CD14-positive monocyte (primary cell): ENCODE measurements around the gene ESYT1. TPM values are rescaled to one million over a fixed set of nuclear protein-coding genes. Genes with fewer than 3 reads are reported as not detected.

Source experiments
- DNase-seq, 3 donors: peaks; one replicate each; pipeline ENCODE4 v3.0.0-alpha.2; 2011 to 2022
- H2AFZ ChIP-seq: 2 replicates; pipeline ENCODE4 v1.6.0; 2012; ENCODE audit warnings: mild to moderate bottlenecking, low read depth, low read length, inconsistent platforms; ENCODE audit not compliant: insufficient read depth, poor library complexity, severe bottlenecking
- H3K27ac ChIP-seq, 2 donors: 1 replicate in 1 of 2; 2 replicates in 1 of 2; pipeline ENCODE4 v1.5.1; 2012 to 2013; ENCODE audit warnings: low read length in 2 of 2, control low read depth in 1 of 2, inconsistent platforms in 1 of 2, low read depth in 1 of 2, mild to moderate bottlenecking in 1 of 2
- H3K27me3 ChIP-seq, 2 donors: one replicate each; pipeline versions ENCODE4 v1.6.0 to v1.6.1; 2011 to 2013; ENCODE audit warnings: low read length in 2 of 2; ENCODE audit not compliant: control insufficient read depth in 2 of 2, insufficient read depth in 2 of 2
- H3K36me3 ChIP-seq, 2 donors: replicated peaks in 1 of 2; 1 replicate in 1 of 2; 2 replicates in 1 of 2; pipeline versions ENCODE4 v1.5.1 to v1.6.1; 2012 to 2013; ENCODE audit warnings: low read length in 2 of 2, control low read depth in 1 of 2, inconsistent platforms in 1 of 2, mild to moderate bottlenecking in 1 of 2; ENCODE audit not compliant: insufficient read depth in 2 of 2, control insufficient read depth in 1 of 2
- H3K4me1 ChIP-seq, 2 donors: 1 replicate in 1 of 2; 2 replicates in 1 of 2; pipeline versions ENCODE4 v1.5.1 to v1.6.1; 2012 to 2013; ENCODE audit warnings: low read length in 2 of 2, control low read depth in 1 of 2, inconsistent platforms in 1 of 2, mild to moderate bottlenecking in 1 of 2, moderate library complexity in 1 of 2; ENCODE audit not compliant: insufficient read depth in 2 of 2, control insufficient read depth in 1 of 2
- H3K4me2 ChIP-seq: replicated peaks from 2 replicates; pipeline ENCODE3; 2012; ENCODE audit warnings: low read length, moderate library complexity, mild to moderate bottlenecking; ENCODE audit not compliant: poor library complexity, severe bottlenecking; ENCODE audit errors: extremely low read depth
- H3K4me3 ChIP-seq, 3 experiments: fragments of 200-600 bp in 1 of 3; sonication (generic) in 1 of 3; replicated peaks in 1 of 3; 1 replicate in 2 of 3; 2 replicates in 1 of 3; pipeline ENCODE4 v1.5.1; 2011 to 2013; ENCODE audit warnings: low read length in 3 of 3, mild to moderate bottlenecking in 3 of 3, control low read depth in 2 of 3, low read depth in 2 of 3, inconsistent platforms in 1 of 3, moderate library complexity in 1 of 3
- H3K79me2 ChIP-seq: 2 replicates; pipeline ENCODE4 v1.6.0; 2012; ENCODE audit warnings: mild to moderate bottlenecking, control low read depth, inconsistent platforms, low read length, moderate library complexity; ENCODE audit not compliant: insufficient read depth
- H3K9ac ChIP-seq: 2 replicates; pipeline ENCODE4 v1.6.0; 2017; ENCODE audit warnings: low read length, mild to moderate bottlenecking; ENCODE audit not compliant: insufficient read depth, poor library complexity, severe bottlenecking
- H3K9me3 ChIP-seq, 2 donors: replicated peaks in 1 of 2; 1 replicate in 1 of 2; 2 replicates in 1 of 2; pipeline versions ENCODE4 v1.5.1 to v1.6.1; 2012 to 2013; ENCODE audit warnings: low read length in 2 of 2, control low read depth in 1 of 2; ENCODE audit not compliant: control insufficient read depth in 1 of 2, insufficient read depth in 1 of 2
- H4K20me1 ChIP-seq: 2 replicates; pipeline ENCODE4 v1.6.0; 2012; ENCODE audit warnings: mild to moderate bottlenecking, low read length, control low read depth, moderate library complexity; ENCODE audit not compliant: insufficient read depth
- H3K27ac Mint-ChIP-seq, 7 donors: one replicate each; pipeline ENCODE4 v1.8.0; 2020; ENCODE audit warnings: mild to moderate bottlenecking in 7 of 7, mixed read lengths in 7 of 7, moderate library complexity in 6 of 7, inconsistent platforms in 2 of 7
- H3K27me3 Mint-ChIP-seq, 3 donors: one replicate each; pipeline ENCODE4 v1.8.0; 2021 to 2022; ENCODE audit warnings: low read depth in 3 of 3, mild to moderate bottlenecking in 3 of 3, mixed read lengths in 3 of 3, moderate library complexity in 3 of 3, inconsistent platforms in 1 of 3
- H3K36me3 Mint-ChIP-seq, 2 donors: one replicate each; pipeline ENCODE4 v1.8.0; 2020; ENCODE audit warnings: mixed read lengths in 2 of 2, inconsistent platforms in 1 of 2, mild to moderate bottlenecking in 1 of 2
- H3K4me1 Mint-ChIP-seq: one replicate; pipeline ENCODE4 v1.8.0; 2020; ENCODE audit warnings: mild to moderate bottlenecking, mixed read lengths
- H3K4me3 Mint-ChIP-seq, 2 donors: one replicate each; pipeline ENCODE4 v1.8.0; 2020; ENCODE audit warnings: mild to moderate bottlenecking in 2 of 2, mixed read lengths in 2 of 2, moderate library complexity in 1 of 2
- H3K9me3 Mint-ChIP-seq, 7 donors: one replicate each; pipeline ENCODE4 v1.8.0; 2020 to 2022; ENCODE audit warnings: mixed read lengths in 7 of 7, mild to moderate bottlenecking in 6 of 7, moderate library complexity in 6 of 7, inconsistent platforms in 2 of 7
- WGBS: methylation state at CpG from one replicate; pipeline ENCODE4 v1.1.5; 2013; ENCODE audit warnings: missing lambda C conversion rate; ENCODE audit not compliant: insufficient coverage; 5-methylcytosine and 5-hydroxymethylcytosine counted together
- intact Hi-C, 2 donors: fragments of 100-400 bp; cut with micrococcal nuclease; formaldehyde crosslinking; loops; one replicate each; pipeline versions ENCODE4 v1.15.0 to v1.15.1; 2023
- polyA plus RNA-seq, 3 donors: library from polyadenylated mRNA; depleted of rRNA in 1 of 3; unstranded in 2 of 3; stranded (reverse) in 1 of 3; fragments of 300-500 nt in 2 of 3; fragments of >200 nt in 1 of 3; fragmentation: Illumina TruSeq in 2 of 3; gene quantifications; 1 replicate in 2 of 3; 2 replicates in 1 of 3; pipeline ENCODE4 v1.2.3, GENCODE V29; 2012 to 2021
- TF ChIP-seq, protein P1 (sequence below): fragments of 200-600 bp; IDR thresholded peaks from one replicate; pipeline ENCODE4 v1.8.0; 2022; ENCODE audit warnings: antibody characterized with exemption, mild to moderate bottlenecking

Gene ESYT1
- polyA plus RNA-seq, 3 donors, result 74.2 to 81.1 (median 74.6) TPM

- Histone ChIP-seq H3K9me3 (no peaks in the 10 kb centered on the region), H3K9ac (no peak overlapping the region), H3K4me2 (no peak overlapping the region), H2AFZ (no peak overlapping the region), H3K27me3 (no peaks in the 10 kb centered on the region), H3K79me2 (no peaks in the 10 kb centered on the region), H3K4me3 (no peak overlapping the region), H3K27ac (peak overlapping the region in 1 of 2 donors; percentile 7), H3K4me1 (no peaks in the 10 kb centered on the region), H4K20me1 (peaks cover 19% of the 10 kb centered on the region), H3K36me3 (peaks cover 80 to 97% of the 10 kb centered on the region in 2 donors)
- Mint-ChIP-seq H3K36me3 (peaks cover 83 to 98% of the 10 kb centered on the region in 2 donors), H3K4me3 (no peak overlapping the region), H3K27ac (peak overlapping the region in 4 of 7 donors; percentile 30 to 66 (median 52)), H3K9me3 (no peaks in the 10 kb centered on the region), H3K4me1 (no peaks in the 10 kb centered on the region), H3K27me3 (peaks cover 0 to 4% (median 2%) of the 10 kb centered on the region in 3 donors)
- intact Hi-C loops, result no loop called here
- DNase-seq, result no peak
- WGBS, result 82% methylated on average over 11 of the region's 11 CpGs
- TF ChIP-seq, protein P1, sequence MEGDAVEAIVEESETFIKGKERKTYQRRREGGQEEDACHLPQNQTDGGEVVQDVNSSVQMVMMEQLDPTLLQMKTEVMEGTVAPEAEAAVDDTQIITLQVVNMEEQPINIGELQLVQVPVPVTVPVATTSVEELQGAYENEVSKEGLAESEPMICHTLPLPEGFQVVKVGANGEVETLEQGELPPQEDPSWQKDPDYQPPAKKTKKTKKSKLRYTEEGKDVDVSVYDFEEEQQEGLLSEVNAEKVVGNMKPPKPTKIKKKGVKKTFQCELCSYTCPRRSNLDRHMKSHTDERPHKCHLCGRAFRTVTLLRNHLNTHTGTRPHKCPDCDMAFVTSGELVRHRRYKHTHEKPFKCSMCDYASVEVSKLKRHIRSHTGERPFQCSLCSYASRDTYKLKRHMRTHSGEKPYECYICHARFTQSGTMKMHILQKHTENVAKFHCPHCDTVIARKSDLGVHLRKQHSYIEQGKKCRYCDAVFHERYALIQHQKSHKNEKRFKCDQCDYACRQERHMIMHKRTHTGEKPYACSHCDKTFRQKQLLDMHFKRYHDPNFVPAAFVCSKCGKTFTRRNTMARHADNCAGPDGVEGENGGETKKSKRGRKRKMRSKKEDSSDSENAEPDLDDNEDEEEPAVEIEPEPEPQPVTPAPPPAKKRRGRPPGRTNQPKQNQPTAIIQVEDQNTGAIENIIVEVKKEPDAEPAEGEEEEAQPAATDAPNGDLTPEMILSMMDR, result no peak
Measured at GRCh38 chr12:56169229-56169759, 41.2 kb downstream of the ESYT1 start.

DNA sequence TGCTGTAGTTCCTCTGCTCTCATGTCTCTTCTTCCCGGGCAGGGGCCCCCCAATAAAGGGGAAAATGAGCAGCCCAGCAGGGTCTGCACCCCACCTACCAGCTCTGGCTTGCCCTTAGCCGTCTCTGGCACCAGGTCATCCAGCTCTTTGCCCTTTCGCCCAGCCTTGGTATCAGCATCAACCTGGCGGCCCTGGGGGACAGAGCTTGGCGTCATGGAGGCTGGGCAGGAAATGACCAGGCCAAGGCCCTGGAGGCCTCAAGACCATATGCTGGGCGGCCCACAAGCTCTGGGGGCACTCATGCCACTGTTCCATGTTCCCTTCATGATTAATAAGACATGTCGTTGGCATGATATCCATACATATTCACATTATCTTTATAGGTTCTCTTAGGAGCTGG, 44.8 kb downstream of the ESYT1 start:
- Mint-ChIP-seq H3K4me3 (no peak overlapping the region), H3K4me1 (no peaks in the 10 kb centered on the region), H3K9me3 (no peaks in the 10 kb centered on the region), H3K36me3 (peaks cover 86 to 97% of the 10 kb centered on the region in 2 donors), H3K27ac (peak overlapping the region in 1 of 7 donors; percentile 4), H3K27me3 (peaks cover 0 to 3% (median 2%) of the 10 kb centered on the region in 3 donors)
- H4K20me1 ChIP-seq, result no peaks in the 10 kb centered on the region
- no peak overlapping the region for H3K9ac ChIP-seq
- H3K4me1 ChIP-seq, result no peaks in the 10 kb centered on the region
- no peak for DNase-seq
- no peak overlapping the region for H3K4me2 ChIP-seq
- H3K79me2 ChIP-seq, result no peaks in the 10 kb centered on the region
- TF ChIP-seq, protein P1, result no peak
- H3K36me3 ChIP-seq, result peaks cover 77 to 99% of the 10 kb centered on the region in 2 donors
- 93% methylated on average over 5 of the region's 7 CpGs for WGBS
- no peak overlapping the region for H2AFZ ChIP-seq
- intact Hi-C loops, result no loop called here
- no peak overlapping the region for H3K4me3 ChIP-seq
- H3K27ac ChIP-seq, result no peak overlapping the region
- no peaks in the 10 kb centered on the region for H3K27me3 ChIP-seq
- H3K9me3 ChIP-seq, result no peaks in the 10 kb centered on the region
